Measurements from ENCODE around the gene ANGPTL7. TPM values are rescaled to one million over a fixed set of nuclear protein-coding genes. Genes with fewer than 3 reads are reported as not detected.
"Not testable (repeated sequence)": the region's sequence is repeated elsewhere in the genome, so short reads cannot be mapped to it uniquely, and the experiment has no call there.

Gene ANGPTL7
- total RNA-seq, 1 experiment from 2014 or later, result not detected

DNA sequence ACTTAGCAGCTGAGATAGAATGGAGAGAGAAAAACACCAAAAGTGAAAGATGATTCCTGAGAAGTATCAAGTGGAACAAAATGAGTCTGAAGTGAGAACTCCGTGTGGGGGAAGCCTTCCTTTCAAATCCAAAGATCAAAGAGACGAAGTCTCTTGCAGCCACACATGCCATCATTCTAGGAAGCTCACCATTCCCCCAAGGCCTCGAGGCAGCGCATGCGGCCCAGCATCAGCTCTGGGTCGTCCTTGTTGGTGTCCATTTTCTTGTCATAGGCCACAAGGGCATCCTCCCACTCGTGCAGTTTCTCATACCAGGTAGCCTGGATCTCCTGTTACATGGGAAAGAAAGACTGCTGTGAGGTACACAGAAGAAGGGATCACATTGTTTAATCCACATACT lies 32.2 kb upstream of the ANGPTL7 start:
- no peaks in the 10 kb centered on the region for H3K9me3 ChIP-seq (replicated peaks)
- no peak overlapping the region for H3K27ac ChIP-seq
- no peak overlapping the region for H3K4me3 ChIP-seq
- H3K36me3 ChIP-seq, result peaks cover 44% of the 10 kb centered on the region
- DNase-seq (ENCODE audit: low read depth in 1 of 2, low spot score in 2 of 2), result no peak
- H3K27me3 ChIP-seq (replicated peaks), result no peaks in the 10 kb centered on the region
- peaks cover 18% of the 10 kb centered on the region for H3K4me1 ChIP-seq (replicated peaks)

DNA sequence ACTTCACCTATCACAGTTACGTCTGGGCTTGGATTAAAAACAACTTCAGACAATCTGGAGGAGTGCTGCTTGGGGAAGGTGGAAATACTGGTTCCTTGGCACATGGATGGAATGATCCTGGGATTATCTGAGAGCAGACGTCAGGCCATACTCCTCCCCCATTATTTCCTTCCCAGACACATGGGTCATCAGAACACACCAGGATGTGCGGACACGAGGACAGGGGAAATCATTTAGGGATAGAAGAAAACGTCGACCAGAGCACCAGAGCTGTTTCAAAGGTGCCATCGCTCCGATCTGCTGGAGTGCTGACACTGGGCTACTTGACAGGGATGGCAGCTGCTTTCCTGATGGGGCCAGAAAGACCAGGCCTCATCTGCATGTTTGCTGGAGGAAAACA lies 31.8 kb upstream of the ANGPTL7 start:
- H3K4me3 ChIP-seq, result no peak overlapping the region
- no peaks in the 10 kb centered on the region for H3K9me3 ChIP-seq (replicated peaks)
- DNase-seq (ENCODE audit: low read depth in 1 of 2, low spot score in 2 of 2), result no peak
- H3K4me1 ChIP-seq (replicated peaks), result peaks cover 18% of the 10 kb centered on the region
- H3K27ac ChIP-seq, result no peak overlapping the region
- no peaks in the 10 kb centered on the region for H3K27me3 ChIP-seq (replicated peaks)
- peaks cover 44% of the 10 kb centered on the region for H3K36me3 ChIP-seq

DNA sequence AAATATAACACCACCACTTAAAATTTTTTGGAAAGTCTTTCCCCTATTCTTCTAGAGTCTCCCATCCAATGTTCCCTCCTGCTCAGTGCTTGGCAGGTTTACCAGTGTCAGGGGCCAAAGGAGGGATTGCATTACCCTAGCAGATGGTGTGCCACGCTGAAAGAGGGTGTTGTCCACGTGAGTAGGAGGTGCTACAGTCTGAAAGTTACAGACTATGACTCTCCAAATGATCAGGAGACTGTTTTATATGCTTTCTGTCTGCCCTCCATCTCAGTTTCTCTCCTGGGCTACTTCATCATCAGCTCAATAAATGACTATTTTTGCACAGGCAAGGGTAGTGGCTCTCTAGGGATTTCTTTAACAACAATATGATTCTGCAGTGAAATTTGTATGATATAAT lies 31.3 kb upstream of the ANGPTL7 start:
- H3K36me3 ChIP-seq, result peaks cover 44% of the 10 kb centered on the region
- no peaks in the 10 kb centered on the region for H3K27me3 ChIP-seq (replicated peaks)
- no peaks in the 10 kb centered on the region for H3K9me3 ChIP-seq (replicated peaks)
- peaks cover 18% of the 10 kb centered on the region for H3K4me1 ChIP-seq (replicated peaks)
- peak overlapping the region; percentile 61 for H3K27ac ChIP-seq
- no peak overlapping the region for H3K4me3 ChIP-seq
- DNase-seq (ENCODE audit: low read depth in 1 of 2, low spot score in 2 of 2), result no peak

DNA sequence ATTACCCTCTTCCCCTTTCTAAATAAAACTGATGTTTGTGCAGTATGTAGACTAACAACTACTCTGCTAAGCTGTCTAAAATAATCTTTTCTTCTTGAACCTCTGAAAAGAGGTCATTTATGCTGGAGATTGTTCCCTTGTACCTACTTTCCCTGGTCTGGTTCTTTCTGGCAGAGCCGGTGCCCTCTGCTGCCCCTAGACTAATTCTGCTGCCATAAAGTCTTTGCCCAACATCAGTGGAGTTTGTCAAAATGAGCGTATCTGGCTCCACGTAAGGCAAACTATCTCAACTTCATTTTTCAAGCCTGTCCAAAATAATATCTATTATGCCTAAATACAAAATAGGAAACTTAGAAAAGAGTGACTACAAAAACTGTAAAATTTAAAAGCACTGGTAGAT lies 30.9 kb upstream of the ANGPTL7 start:
- H3K4me1 ChIP-seq (replicated peaks), result peaks cover 18% of the 10 kb centered on the region
- peaks cover 40% of the 10 kb centered on the region for H3K36me3 ChIP-seq
- H3K27ac ChIP-seq, result peak overlapping the region; percentile 61
- H3K4me3 ChIP-seq, result no peak overlapping the region
- H3K9me3 ChIP-seq (replicated peaks), result no peaks in the 10 kb centered on the region
- DNase-seq (ENCODE audit: low read depth in 1 of 2, low spot score in 2 of 2), result no peak
- H3K27me3 ChIP-seq (replicated peaks), result no peaks in the 10 kb centered on the region

DNA sequence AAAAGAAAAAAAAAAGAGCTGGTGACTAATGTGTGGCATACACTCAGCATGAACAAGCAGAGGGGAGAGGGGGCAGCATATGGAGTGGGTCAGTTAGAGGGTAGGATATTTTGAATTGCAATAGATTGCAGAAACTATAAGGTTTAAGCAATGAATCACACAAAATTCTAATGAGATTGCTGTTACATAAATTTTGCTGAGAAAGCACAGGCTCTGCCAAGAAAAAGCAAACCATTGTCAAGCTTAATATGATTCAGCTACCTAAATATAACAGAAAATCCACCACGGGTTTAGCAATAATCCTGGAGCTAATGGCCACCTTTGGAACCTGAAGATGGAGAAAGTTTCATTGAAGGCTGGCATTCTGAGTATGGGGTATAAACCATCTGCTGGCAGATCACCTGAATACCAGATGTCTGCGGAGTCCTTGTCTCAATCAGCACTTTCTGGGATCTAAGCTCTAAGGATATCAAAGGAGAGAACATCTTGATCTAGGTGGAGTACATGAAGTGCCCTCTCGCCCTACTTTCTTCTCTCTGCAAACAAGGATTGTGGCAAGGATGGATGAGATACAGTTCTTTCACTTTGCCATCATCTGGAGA lies 30.3 kb upstream of the ANGPTL7 start:
- Histone ChIP-seq H3K27me3 (replicated peaks) (no peaks in the 10 kb centered on the region), H3K27ac (peak overlapping the region; percentile 61), H3K9me3 (replicated peaks) (no peaks in the 10 kb centered on the region), H3K4me1 (replicated peaks) (peaks cover 18% of the 10 kb centered on the region), H3K36me3 (peaks cover 36% of the 10 kb centered on the region), H3K4me3 (no peak overlapping the region)
- DNase-seq (ENCODE audit: low read depth in 1 of 2, low spot score in 2 of 2), result peak; percentile 65 to 78

DNA sequence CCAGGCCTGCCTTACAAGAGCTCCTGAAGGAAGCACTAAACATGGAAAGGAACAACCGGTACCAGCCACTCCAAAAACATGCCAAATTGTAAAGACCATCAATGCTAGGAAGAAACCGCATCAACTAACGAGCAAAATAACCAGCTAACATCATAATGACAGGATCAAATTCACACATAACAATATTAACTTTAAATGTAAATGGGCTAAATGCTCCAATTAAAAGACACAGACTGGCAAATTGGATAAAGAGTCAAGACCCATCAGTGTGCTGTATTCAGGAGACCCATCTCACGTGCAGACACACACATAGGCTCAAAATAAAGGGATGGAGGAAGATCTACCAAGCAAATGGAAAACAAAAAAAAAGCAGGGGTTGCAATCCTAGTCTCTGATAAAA lies 26.4 kb upstream of the ANGPTL7 start:
- H3K36me3 ChIP-seq, result peaks cover 20% of the 10 kb centered on the region
- not testable (repeated sequence) for H3K27ac ChIP-seq; DNase-seq (ENCODE audit: low read depth in 1 of 2, low spot score in 2 of 2); H3K27me3 ChIP-seq (replicated peaks); H3K4me3 ChIP-seq; H3K9me3 ChIP-seq (replicated peaks)
- peaks cover 18% of the 10 kb centered on the region for H3K4me1 ChIP-seq (replicated peaks)

DNA sequence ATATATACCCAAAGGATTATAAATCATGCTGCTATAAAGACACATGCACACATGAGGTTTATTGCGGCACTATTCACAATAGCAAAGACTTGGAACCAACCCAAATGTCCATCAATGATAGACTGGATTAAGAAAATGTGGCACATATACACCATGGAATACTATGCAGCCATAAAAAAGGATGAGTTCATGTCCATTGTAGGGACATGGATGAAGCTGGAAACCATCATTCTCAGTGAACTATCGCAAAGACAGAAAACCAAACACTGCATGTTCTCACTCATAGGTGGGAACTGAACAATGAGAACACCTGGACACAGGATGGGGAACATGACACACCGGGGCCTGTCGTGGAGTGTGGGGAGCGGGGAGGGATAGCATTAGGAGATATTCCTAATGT lies 22.4 kb upstream of the ANGPTL7 start:
- not testable (repeated sequence) for H3K4me1 ChIP-seq (replicated peaks)

DNA sequence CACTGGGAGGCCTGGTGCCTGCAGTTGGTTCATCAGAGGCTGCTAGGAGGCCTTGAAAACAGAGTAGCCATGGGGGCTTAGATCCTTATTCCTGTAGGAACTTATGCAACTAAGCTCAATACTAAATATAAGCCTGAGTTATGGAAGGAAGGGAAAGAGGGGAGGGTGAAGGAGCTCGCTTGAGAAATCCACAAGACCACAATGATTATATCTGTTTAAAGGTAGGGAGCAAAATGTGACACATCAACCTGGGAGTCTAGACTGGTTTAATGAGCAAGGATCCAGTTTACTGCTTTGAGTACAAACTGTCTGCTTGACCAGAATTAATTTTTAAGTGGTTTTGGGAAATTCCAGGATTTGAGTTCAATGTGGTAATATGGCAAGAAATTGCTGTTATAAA lies 20.4 kb upstream of the ANGPTL7 start:
- Histone ChIP-seq H3K27ac (no peak overlapping the region), H3K36me3 (peaks cover 21% of the 10 kb centered on the region), H3K4me1 (replicated peaks) (no peaks in the 10 kb centered on the region), H3K9me3 (replicated peaks) (no peaks in the 10 kb centered on the region), H3K4me3 (no peak overlapping the region), H3K27me3 (replicated peaks) (no peaks in the 10 kb centered on the region)
- no peak for DNase-seq (ENCODE audit: low read depth in 1 of 2, low spot score in 2 of 2)

More for the DNA sequence above, 22.4 kb upstream of the ANGPTL7 start:
- H3K36me3 ChIP-seq, result peaks cover 18% of the 10 kb centered on the region
- not testable (repeated sequence) for DNase-seq (ENCODE audit: low read depth in 1 of 2, low spot score in 2 of 2); H3K27ac ChIP-seq; H3K4me3 ChIP-seq; H3K27me3 ChIP-seq (replicated peaks); H3K9me3 ChIP-seq (replicated peaks)

DNA sequence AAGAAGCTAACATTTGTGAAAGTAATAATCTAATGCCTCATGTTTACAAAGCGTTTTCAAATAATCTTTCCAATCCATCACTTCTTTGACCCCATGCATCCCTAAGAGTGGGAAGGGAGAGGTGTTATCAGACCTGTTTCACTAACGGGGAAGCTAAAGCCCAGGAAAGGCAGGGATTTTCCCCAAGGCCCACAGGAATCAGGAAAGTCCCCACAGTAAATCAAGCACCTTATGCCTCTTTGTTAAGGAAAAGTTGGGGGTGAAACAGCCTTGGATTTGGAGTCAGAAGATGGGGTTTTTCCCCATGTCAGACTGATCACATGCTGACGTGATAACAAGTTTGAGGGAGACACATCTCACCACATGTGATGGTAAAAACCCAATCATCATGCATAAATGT lies 20.0 kb upstream of the ANGPTL7 start:
- no peaks in the 10 kb centered on the region for H3K9me3 ChIP-seq (replicated peaks)
- H3K27me3 ChIP-seq (replicated peaks), result no peaks in the 10 kb centered on the region
- no peak overlapping the region for H3K4me3 ChIP-seq
- H3K36me3 ChIP-seq, result peaks cover 21% of the 10 kb centered on the region
- DNase-seq (ENCODE audit: low read depth in 1 of 2, low spot score in 2 of 2), result no peak
- no peak overlapping the region for H3K27ac ChIP-seq
- no peaks in the 10 kb centered on the region for H3K4me1 ChIP-seq (replicated peaks)

DNA sequence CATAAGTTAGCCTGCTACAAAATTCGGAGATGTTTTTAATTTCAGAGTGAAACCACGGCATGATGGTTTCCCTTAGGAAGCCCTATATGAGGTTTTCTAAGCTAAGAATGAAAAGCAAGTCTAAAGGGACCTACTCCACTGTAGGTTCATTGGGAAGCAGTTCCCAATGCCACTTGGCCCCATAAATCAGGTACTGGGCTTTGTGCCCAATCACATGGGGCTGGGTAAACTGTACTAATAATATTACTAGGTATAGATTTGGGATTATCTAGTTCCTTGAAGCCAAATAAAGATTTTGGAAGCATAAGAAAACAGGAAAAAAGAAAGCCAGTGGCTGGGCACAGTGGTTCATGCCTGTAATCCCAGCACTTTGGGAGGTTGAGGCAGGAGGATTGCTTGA lies 19.1 kb upstream of the ANGPTL7 start:
- no peak for DNase-seq (ENCODE audit: low read depth in 1 of 2, low spot score in 2 of 2)
- H3K4me3 ChIP-seq, result no peak overlapping the region
- H3K9me3 ChIP-seq (replicated peaks), result no peaks in the 10 kb centered on the region
- no peaks in the 10 kb centered on the region for H3K27me3 ChIP-seq (replicated peaks)
- no peaks in the 10 kb centered on the region for H3K4me1 ChIP-seq (replicated peaks)
- H3K36me3 ChIP-seq, result peaks cover 21% of the 10 kb centered on the region
- H3K27ac ChIP-seq, result no peak overlapping the region

DNA sequence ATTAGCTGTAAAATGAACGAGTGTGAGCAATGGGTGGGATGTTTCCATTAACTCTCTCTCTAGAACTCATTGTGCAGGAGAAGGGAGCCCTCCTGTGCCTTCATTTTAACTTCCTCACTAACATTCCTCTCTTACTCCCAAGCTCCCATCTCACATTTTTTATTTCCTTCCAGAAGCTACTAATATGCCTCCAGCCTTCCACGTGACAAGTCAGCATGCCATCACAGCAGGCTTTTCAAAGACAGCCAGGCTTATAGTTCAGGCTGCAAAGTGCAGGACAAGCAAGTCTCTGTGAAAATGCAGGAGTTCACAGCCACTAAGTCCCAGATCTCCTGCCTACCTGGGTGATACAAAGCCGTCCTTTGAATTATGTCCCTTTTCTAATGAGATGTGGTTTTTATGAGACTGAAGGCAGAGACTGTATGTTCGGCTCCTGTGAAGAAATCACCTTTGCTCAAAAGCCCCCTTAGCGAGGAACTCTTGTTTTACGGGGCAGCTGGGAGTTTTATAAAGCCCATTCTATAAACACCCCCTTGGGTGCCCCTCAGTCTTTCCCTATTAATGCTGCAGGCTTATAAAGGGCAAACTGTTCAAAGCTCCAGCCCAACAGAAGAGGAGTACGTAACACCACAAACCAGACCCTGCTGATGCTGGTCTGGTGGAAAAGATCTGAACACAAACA lies 14.8 kb upstream of the ANGPTL7 start:
- Histone ChIP-seq H3K27ac (no peak overlapping the region), H3K27me3 (replicated peaks) (no peaks in the 10 kb centered on the region)
- no peak for DNase-seq (ENCODE audit: low read depth in 1 of 2, low spot score in 2 of 2)

DNA sequence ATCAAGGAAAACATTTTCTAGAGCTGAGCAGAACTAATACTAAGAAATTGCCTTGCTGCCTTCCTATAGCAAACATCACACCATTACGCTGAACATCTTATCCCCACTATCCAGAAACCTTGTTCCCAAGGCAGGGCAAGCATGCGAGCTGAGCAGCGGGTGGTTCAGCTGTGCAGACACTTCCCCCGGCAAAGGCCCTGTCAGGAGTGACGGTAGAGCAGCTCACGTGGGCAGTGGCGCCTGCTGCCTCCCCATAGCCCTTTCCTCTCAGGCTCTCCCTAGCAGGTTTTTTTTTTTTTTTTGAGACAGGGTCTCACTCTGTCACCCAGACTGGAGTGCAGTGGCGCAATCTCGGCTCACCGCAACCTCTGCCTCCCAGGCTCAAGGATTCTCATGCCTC lies 13.7 kb upstream of the ANGPTL7 start:
- H3K4me1 ChIP-seq (replicated peaks), result peaks cover 44% of the 10 kb centered on the region
- DNase-seq (ENCODE audit: low read depth in 1 of 2, low spot score in 2 of 2), result no peak
- no peak overlapping the region for H3K27ac ChIP-seq
- no peaks in the 10 kb centered on the region for H3K9me3 ChIP-seq (replicated peaks)
- H3K27me3 ChIP-seq (replicated peaks), result no peaks in the 10 kb centered on the region
- H3K36me3 ChIP-seq, result peaks cover 7% of the 10 kb centered on the region
- no peak overlapping the region for H3K4me3 ChIP-seq

More for the DNA sequence above, 14.8 kb upstream of the ANGPTL7 start:
- H3K36me3 ChIP-seq, result peaks cover 14% of the 10 kb centered on the region; the same call in 1 of the 2 replicates
- no peak overlapping the region for H3K4me3 ChIP-seq
- H3K9me3 ChIP-seq (replicated peaks), result no peaks in the 10 kb centered on the region
- H3K4me1 ChIP-seq (replicated peaks), result peaks cover 33% of the 10 kb centered on the region

DNA sequence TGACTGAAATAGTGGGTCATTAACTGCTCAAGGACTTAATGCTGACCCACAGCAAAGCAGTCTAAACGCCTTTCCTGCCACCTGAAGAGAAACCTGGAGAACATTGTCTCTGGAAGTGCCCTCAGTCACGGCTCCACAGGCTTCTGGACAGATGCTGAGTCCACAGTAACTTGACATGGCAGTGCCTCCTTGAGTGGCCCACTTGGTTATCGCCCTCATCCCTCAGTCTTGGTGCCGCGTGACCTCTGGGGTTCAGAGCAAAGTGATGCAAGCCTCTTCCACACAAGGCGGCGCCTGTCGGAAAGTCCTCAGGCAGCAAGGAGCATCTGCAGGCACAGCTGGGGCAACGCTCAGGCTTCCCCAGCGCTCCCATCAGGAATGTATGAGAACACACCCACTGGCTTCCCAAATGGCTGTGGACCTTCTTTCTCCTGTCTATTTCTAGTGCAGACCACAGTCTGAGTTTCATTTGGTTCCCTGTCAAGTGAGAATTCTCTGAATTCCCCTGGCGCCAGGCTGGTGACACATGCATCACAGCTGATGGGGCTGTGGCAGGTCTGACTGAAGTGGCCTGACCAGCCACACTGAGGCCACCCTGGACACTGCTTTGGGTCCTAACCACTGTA lies 13.0 kb upstream of the ANGPTL7 start:
- Histone ChIP-seq H3K27me3 (replicated peaks) (no peaks in the 10 kb centered on the region), H3K36me3 (peaks cover 7% of the 10 kb centered on the region), H3K27ac (peak overlapping the region; percentile 53; the same call in 1 of the 2 replicates), H3K4me1 (replicated peaks) (peaks cover 49% of the 10 kb centered on the region), H3K4me3 (no peak overlapping the region), H3K9me3 (replicated peaks) (no peaks in the 10 kb centered on the region)
- DNase-seq (ENCODE audit: low read depth in 1 of 2, low spot score in 2 of 2), result peak; percentile 44 to 67

All from SJSA1 (cell line).